Fibroblast of lung (primary cell): ENCODE data around the gene KLF14.

Experiments
- EZH2 ChIP-seq: IDR thresholded peaks from 2 replicates; pipeline ENCODE4 v1.5.1; 2012; ENCODE audit warnings: low read length, control low read depth, mild to moderate bottlenecking; ENCODE audit errors: missing control alignments
- TF ChIP-seq, protein P1 (sequence below), 2 donors: IDR thresholded peaks in 1 of 2; conservative IDR thresholded peaks in 1 of 2; 1 replicate in 1 of 2; 2 replicates in 1 of 2; pipeline ENCODE4 v1.5.1; 2011 to 2012; ENCODE audit warnings: low read length in 2 of 2, control low read depth in 1 of 2, inconsistent platforms in 1 of 2, low read depth in 1 of 2, mild to moderate bottlenecking in 1 of 2

DNA sequence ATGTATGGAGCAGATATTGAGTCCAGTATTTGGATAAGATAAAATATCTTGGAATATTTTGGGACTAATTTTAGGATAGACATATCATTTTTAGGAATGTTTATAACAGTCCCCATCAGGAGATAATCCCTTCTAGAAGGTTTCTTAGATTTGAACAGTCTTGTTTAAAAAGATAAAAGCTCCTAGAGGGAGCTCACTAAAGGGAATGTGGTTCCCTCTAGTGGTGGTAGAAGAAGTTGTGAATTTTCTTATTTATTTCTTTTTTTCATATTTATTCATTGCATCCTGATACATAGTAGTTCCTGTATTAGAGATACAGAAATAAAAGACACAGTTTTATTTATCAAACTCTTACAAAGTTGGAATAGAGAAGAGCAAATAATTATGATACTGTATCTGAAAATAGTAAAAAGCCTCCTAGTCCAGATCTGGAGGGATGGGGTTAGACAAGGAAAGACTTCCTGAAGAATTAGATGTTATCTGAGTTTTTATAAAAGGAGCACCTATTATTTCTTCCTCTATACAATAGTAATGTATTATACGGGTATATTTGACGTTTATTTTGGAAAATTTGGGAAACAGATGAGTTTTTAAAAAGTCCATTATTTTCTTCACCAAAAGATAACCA is 24.5 kb upstream of the KLF14 start:
- TF ChIP-seq, protein P1, sequence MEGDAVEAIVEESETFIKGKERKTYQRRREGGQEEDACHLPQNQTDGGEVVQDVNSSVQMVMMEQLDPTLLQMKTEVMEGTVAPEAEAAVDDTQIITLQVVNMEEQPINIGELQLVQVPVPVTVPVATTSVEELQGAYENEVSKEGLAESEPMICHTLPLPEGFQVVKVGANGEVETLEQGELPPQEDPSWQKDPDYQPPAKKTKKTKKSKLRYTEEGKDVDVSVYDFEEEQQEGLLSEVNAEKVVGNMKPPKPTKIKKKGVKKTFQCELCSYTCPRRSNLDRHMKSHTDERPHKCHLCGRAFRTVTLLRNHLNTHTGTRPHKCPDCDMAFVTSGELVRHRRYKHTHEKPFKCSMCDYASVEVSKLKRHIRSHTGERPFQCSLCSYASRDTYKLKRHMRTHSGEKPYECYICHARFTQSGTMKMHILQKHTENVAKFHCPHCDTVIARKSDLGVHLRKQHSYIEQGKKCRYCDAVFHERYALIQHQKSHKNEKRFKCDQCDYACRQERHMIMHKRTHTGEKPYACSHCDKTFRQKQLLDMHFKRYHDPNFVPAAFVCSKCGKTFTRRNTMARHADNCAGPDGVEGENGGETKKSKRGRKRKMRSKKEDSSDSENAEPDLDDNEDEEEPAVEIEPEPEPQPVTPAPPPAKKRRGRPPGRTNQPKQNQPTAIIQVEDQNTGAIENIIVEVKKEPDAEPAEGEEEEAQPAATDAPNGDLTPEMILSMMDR (conservative IDR thresholded peaks at IDR 0.05 in 1 of 2, IDR thresholded peaks at IDR 0.05 in 1 of 2; ENCODE audit: low read depth in 1 of 2, low read length in 2 of 2), result peak; percentile 39 to 58
- no peak for TF ChIP-seq EZH2
